HUDEP-2 (cell line): ENCODE data around the gene AMN.

Experiments used
- DNase-seq, 76 experiments: peaks; one replicate each; lab custom pipeline; 2025; ENCODE audit not compliant: unreplicated experiment in 76 of 76; lab: John Stamatoyannopoulos, UW

The AMN gene

GRCh38 chr14:102898776-102899515, 23.5 kb upstream of the AMN start:
- no peak for DNase-seq

GRCh38 chr14:102899516-102899900, 23.0 kb upstream of the AMN start:
- no peak for DNase-seq

DNA sequence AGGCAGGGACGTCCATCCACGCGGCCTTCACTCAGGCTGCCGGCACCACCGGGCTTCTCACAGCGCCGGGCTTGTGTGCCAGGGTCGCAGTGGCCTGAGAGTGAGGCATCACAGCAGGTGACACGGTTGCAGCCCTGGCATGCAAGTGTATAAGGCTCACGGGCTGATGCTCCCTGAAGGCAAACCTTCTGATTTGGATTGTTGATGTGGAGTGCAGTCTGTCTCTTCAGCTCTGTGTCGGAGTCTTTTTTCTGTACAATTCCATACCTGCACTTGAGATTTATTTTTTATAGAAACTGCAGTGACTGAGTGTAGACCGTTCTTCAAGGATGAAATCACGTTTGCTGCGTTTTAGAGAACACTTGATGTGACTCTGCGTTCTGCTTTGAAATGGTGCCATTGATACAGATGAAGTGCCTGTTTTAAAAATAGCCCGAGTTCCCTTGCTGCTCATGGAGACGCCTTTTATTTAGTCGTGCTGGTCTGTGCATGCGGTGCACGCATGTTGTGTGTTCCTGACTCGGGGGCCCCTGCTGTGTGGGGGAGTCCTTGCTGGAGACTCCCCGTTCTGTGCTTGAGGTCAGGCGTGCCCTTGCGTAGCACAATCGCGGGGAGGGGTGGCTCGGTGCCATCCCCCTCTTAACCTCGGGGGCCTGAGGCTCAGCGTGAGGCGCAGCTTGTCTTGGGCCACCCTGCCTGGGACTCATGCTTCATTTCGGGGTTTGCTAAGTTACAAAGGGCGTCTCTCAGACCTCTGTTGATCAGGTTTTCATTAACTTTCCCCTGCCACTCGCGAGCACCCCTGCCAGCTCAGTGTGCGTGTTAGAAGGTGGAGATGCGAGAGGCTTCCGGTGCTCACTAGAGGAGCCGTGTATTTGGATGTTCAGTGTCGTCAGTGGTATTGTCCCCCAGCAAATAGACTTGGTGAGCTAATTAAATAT, 21.6 kb upstream of the AMN start:
- DNase-seq, result no peak

GRCh38 chr14:102901633-102902032, 20.8 kb upstream of the AMN start:
- no peak for DNase-seq

- DNase-seq, result no peak
These were observed 20.4 kb upstream of the AMN start for GRCh38 chr14:102902086-102902485.

DNA sequence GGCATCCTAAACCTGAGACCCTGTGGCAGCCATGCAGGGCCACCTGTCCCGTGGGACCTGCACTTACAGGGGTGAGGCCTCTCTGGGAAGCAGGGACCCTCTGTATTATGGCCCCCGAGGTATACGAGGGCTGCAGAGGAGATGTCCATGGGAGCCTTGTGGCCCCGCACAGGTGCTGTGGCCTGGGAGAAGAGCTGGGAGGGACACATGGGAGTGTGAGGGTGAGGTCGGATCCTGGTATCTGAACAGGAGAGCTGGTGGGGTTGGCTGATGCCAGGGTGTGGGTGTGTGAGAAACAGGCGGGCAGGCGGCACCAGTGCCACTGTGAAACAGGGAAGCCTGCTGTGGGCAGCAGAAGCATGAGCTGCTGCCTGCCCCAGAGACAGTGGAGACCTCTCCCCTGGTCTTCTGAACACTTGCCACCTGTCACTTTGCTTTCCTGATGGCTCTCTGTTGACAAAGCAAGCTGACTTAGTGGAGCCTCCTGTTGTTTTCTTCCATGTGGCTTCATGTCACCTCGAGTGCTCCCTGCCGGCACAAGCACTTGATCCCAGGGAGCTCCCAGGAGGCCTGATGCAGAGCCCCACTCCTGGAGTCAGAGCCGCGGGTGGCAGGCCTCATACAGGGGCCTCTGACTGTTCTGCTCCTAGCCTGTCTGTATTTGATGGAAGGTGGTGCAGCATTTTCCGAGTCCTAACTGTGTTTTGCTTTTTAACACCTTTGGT, 19.8 kb upstream of the AMN start:
- DNase-seq, result no peak

DNA sequence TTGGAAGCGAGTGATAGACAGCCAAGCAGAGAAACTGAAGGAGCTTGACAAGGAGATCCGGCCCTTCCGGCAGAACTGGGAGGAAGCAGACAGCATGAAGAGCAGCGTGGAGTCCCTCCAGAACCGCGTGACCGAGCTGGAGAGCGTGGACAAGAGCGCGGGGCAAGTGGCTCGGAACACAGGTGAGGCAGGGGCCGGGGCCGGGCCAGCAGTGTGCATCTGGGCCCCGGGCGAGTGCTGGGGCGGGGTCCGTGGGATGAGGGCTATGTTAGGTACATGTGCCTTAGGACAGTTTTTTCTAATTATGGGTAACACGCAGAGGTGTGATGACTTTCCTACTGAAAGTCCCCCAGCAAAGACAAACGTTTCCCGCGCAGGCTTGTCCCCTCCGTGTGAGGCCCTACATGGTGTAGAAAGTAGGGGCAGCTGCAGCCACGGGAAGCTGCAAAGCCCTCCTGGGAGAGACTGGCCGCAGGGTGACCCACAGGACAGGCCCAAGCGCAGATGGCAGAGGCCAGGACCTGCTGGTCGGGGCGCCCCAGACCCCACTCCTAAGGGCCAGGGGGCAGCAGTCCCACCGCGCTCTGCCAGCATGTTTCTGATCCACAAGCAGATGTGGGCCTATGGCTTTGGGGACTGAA, 19.1 kb upstream of the AMN start:
- DNase-seq, result no peak

DNA sequence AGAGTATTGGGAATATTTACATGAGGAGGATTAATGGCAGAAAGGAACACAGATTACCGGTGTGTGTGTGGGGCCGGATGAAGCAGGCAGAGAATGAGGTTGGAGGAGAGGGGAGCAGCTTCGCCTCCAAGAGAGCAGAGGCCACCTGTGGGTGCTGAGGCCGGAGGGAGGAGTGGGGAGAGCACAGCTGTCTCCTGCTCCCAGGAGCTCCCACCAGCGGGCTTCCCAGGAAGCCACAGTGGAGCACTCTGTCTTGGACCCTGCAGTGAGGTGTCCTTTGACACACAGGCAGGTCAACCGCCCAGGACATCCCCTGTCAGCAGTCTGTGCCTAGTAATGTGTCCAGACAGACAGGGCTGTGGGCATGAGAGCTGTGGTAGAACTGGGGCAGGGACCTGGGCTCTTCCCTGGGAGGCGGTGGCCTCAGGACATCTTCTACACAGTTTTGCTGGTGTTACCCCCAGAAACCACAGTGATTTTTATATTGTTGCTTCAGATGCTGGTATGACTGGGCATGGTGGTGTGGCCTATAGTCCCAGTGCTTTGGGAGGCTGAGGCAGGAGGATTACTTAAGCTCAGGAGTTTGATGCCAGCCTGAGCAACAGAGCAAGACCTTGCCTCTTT, 18.5 kb upstream of the AMN start:
- no peak for DNase-seq

GRCh38 chr14:102905116-102906108, 17.1 kb upstream of the AMN start:
- no peak for DNase-seq

GRCh38 chr14:102906616-102907302, 15.7 kb upstream of the AMN start:
- no peak for DNase-seq

DNA sequence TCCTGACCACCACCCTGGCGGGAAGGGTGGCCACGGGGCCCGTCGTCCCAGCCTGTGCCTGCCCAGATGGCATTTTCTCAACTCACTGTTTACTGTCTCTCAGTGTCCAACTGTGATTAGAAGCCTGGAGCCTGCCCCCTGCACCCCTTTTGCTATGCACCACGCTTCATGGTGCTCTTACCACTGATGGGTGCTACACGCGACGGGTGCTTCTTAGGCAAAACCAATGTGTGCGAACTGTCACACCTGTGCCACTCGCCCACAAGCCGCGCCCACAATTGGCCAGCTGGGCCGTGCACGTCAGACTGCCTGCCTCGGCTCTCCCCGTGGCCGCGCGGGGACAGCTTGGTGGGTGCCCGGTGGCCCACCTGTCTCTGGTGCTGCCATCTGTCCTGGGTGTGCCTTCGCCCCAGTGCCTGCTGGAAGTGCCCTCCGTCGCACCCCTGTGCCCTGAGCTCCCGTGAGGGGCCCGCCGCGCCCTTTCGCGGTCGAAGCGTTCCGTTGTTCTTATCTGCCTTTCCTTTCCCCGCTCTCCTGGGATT, 15.1 kb upstream of the AMN start:
- no peak for DNase-seq

DNA sequence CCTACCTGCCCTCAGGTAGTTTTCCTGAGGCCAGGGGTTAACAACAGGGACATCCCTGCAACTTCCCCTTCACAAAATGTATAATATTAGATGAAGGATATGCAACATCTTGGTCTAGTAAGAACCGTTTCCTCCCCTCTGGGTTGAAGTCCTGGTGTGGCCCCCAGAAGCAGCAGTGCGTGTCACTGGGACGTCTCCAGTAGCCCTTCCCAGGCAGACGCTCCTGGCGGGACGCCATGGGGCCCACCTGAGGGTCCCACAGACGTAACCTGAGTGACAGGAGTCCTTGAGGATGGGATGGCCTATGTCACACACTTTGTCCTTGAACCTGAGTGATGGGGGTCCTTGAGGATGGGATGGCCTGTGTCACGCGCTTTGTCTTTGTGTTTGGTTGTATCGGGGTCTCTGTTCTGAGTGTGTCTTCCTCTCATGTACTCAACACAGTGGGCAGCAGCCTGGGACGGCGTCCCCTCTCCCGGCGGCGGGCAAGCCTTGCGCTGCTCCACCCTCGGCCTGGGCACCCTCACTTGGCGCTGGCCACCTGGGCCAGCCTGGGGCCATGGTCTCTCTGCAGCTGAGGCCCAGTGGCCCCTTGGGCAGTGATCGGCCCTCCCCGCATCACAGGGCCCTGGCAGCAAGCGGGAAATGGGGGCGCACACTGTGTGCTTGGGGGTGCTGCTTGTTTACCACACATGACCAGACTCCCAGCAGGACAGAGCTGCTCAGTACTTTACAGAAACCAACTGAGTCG, 14.3 kb upstream of the AMN start:
- no peak for DNase-seq

DNA sequence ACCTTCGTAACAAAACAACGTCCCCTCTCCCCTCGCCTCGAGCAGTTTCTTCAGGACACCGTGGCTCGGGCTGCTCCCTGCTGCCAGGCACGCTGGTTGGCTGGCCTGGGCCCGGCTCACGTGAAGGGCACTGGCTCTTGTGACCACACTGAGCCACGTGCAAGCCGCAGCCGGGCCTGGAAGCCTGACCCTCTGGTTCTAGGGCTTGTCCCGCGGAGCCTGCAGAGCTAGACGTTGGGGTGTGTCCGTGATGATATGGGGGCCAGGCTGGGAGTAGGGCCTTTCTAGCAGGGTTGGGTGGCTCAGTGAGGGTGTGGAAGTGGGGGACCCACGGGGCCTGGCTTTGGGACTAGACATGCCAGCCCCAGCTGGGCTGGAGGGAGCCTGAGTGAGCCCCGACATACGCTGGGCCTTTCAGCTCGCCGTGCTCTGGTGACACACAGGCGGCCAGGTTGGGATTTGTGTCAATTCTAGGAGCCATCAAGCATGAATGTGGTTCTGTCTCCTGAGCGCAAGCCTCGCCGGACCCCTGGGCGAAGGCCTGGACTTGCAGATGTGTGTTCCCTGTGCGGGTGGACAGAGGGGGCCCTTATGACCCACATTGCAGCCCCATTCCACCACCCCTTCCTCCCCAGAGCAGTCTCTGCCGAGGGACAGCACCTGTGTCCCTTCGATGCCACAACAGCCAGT, 13.6 kb upstream of the AMN start:
- no peak for DNase-seq

DNA sequence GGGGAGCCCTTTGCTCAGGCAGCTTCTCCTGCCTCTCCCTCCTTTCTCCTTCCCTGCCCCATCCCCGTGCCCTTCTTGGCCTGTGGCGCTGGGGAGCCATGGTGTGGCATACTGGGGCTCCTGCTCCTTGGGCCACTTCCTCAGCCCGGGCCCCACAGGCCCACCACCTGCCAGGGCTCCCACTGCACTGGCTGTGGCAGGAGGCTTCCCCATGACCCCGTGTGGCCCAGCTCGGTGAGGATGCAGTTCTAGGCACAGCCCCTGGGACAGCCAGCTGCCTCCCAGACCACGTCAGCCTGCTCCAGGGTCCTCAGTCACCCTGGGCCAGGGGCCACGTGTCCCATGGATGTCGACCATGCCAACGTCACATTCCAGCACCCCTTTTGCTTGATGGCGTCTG, 13.0 kb upstream of the AMN start:
- DNase-seq, result no peak

GRCh38 chr14:102909911-102910310, 12.6 kb upstream of the AMN start:
- DNase-seq, result no peak

DNA sequence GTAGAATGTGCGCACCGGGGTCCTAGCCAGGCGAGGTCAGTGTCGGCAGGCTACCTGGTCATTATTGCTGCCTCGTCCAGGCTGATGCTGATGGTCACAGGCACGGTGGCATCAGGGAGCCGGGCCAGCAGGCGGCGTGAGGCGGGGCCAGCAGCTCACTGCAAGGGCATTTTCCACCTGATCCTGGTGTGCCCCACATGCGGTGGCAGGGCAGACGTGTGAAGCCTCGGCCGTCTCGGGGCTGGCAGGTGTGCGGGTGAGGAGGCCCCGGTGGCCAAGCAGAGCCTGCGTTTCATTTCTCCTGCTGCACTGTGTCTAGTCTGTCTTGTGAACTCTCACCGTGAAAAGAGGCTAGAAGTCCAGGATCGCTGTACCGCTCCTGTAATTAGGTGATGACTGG, 12.0 kb upstream of the AMN start:
- DNase-seq, result no peak

- no peak for DNase-seq
These were observed 10.9 kb upstream of the AMN start for GRCh38 chr14:102911541-102911951.
